Transverse colon (tissue), 4 donors: ENCODE results near the gene SMIM10L2A. TPM values are rescaled to one million over a fixed set of nuclear protein-coding genes. Genes with fewer than 3 reads are reported as not detected.

Experiments
- DNase-seq: peaks from one replicate; pipeline ENCODE4 v3.0.0-alpha.2; 2019
- H3K27ac ChIP-seq, 4 donors: fragments of 200-600 bp; sonication (generic); 2 replicates each; pipeline ENCODE4 v1.5.1; 2016 to 2018; ENCODE audit warnings: inconsistent platforms in 4 of 4
- H3K27me3 ChIP-seq: fragments of 200-600 bp; sonication (generic); 2 replicates; pipeline ENCODE4 v1.5.1; 2017; ENCODE audit warnings: inconsistent platforms
- H3K36me3 ChIP-seq, 4 donors: fragments of 200-600 bp; sonication (generic); 2 replicates each; pipeline ENCODE4 v1.5.1; 2017 to 2019; ENCODE audit warnings: inconsistent platforms in 4 of 4
- H3K4me1 ChIP-seq, 4 donors: fragments of 200-600 bp; sonication (generic); 2 replicates each; pipeline ENCODE4 v1.5.1; 2017 to 2020; ENCODE audit warnings: inconsistent platforms in 4 of 4
- H3K4me3 ChIP-seq, 4 donors: fragments of 200-600 bp; sonication (generic); 1 replicate in 1 of 4; 2 replicates in 3 of 4; pipeline versions ENCODE4 v1.5.1 to v1.6.1; 2017 to 2019; ENCODE audit warnings: inconsistent platforms in 4 of 4
- H3K9me3 ChIP-seq, 2 donors: fragments of 200-600 bp; sonication (generic); 2 replicates each; pipeline ENCODE4 v1.5.1; 2017 to 2019; ENCODE audit warnings: inconsistent platforms in 2 of 2
- CTCF ChIP-seq, 5 experiments: fragments of 200-600 bp in 3 of 5; fragments of 450-650 bp in 2 of 5; sonication (generic) in 3 of 5; IDR thresholded peaks; 1 replicate in 2 of 5; 2 replicates in 3 of 5; pipeline ENCODE4 v1.5.1; 2016 to 2017; ENCODE audit warnings: antibody characterized with exemption in 5 of 5, inconsistent platforms in 3 of 5, mild to moderate bottlenecking in 2 of 5, moderate library complexity in 1 of 5
- EP300 ChIP-seq: sonication (generic); formaldehyde crosslinking; IDR thresholded peaks from one replicate; pipeline ENCODE4 v1.6.1; 2017; ENCODE audit warnings: antibody characterized with exemption, low read depth
- POLR2A ChIP-seq: fragments of 450-650 bp; IDR thresholded peaks from one replicate; pipeline ENCODE4 v1.6.1; 2016; ENCODE audit warnings: antibody characterized with exemption, mild to moderate bottlenecking, moderate library complexity
- POLR2AphosphoS5 ChIP-seq, 3 donors: sonication (generic); formaldehyde crosslinking; IDR thresholded peaks; one replicate each; pipeline ENCODE4 v1.6.1; 2016; ENCODE audit warnings: antibody characterized with exemption in 3 of 3
- WGBS, 2 donors: methylation state at CpG; one replicate each; pipeline ENCODE4 v1.1.5; 2018; ENCODE audit warnings: low coverage in 1 of 2; 5-methylcytosine and 5-hydroxymethylcytosine counted together
- in situ Hi-C, 4 donors: fragments of 200-750 bp; cut with MboI; loops; one replicate each; pipeline versions ENCODE4 v1.15.0 to v1.15.1; 2017; ENCODE audit warnings: low sequenced_read_pairs in 3 of 4, low pct_ligation_motif_present in 1 of 4, low pct_unique_long_range_greater_than_20kb in 1 of 4
- intact Hi-C: fragments of 100-400 bp; cut with DNase I; formaldehyde crosslinking; loops from one replicate; pipeline ENCODE4 v1.15.1; 2023; ENCODE audit warnings: low total_unique reads
- total RNA-seq, 4 donors: library from RNA; depleted of rRNA; stranded (reverse); fragments of >200 nt; gene quantifications; one replicate each; pipeline ENCODE4 v1.1.0, GENCODE V29; 2016

The SMIM10L2A gene
- total RNA-seq, 4 donors from 2014 or later = 0.32 to 0.41 TPM; not detected in 2

GRCh38 chrX:135433531-135434257 is 11.9 kb downstream of the SMIM10L2A start:
- in situ Hi-C loops = no loop called here
- no peak for DNase-seq

GRCh38 chrX:135434258-135435138 is 12.8 kb downstream of the SMIM10L2A start:
- H3K4me1 ChIP-seq = no peaks in the 10 kb centered on the region
- no peaks in the 10 kb centered on the region for H3K36me3 ChIP-seq
- no peaks in the 10 kb centered on the region for H3K27me3 ChIP-seq
- H3K4me3 ChIP-seq = no peak overlapping the region
- DNase-seq = no peak
- intact Hi-C loops (no loop called here), in situ Hi-C loops (no loop called here)
- 91% methylated on average over 49 of the region's 49 CpGs; no CpG with 5 or more reads in 1 of the 2 donors for WGBS, 2 donors
- no peaks in the 10 kb centered on the region for H3K9me3 ChIP-seq
- H3K27ac ChIP-seq = no peak overlapping the region
- TF ChIP-seq EP300 (no peak), POLR2A (no peak), CTCF (IDR thresholded peaks at IDR 0.05) (no peak), POLR2AphosphoS5 (IDR thresholded peaks at IDR 0.05) (no peak)

More at GRCh38 chrX:135433531-135434257, 11.9 kb downstream of the SMIM10L2A start:
- TF ChIP-seq POLR2A = no peak
- H3K4me1 ChIP-seq = no peaks in the 10 kb centered on the region
- intact Hi-C loops = no loop called here
- H3K4me3 ChIP-seq = no peak overlapping the region
- WGBS, 2 donors = 91% methylated on average over 37 of the region's 37 CpGs; no CpG with 5 or more reads in 1 of the 2 donors
- no peaks in the 10 kb centered on the region for H3K27me3 ChIP-seq
- H3K9me3 ChIP-seq = no peaks in the 10 kb centered on the region
- no peak overlapping the region for H3K27ac ChIP-seq
- no peaks in the 10 kb centered on the region for H3K36me3 ChIP-seq

- Histone ChIP-seq H3K4me3 (no peak overlapping the region), H3K9me3 (no peaks in the 10 kb centered on the region), H3K4me1 (no peaks in the 10 kb centered on the region), H3K36me3 (no peaks in the 10 kb centered on the region), H3K27me3 (no peaks in the 10 kb centered on the region), H3K27ac (no peak overlapping the region)
- TF ChIP-seq POLR2A (no peak), EP300 (no peak), POLR2AphosphoS5 (IDR thresholded peaks at IDR 0.05) (no peak), CTCF (IDR thresholded peaks at IDR 0.05) (no peak)
- 92% methylated on average over 30 of the region's 31 CpGs; no CpG with 5 or more reads in 1 of the 2 donors for WGBS, 2 donors
- in situ Hi-C loops = no loop called here
- no peak for DNase-seq
- intact Hi-C loops = no loop called here
Observed at GRCh38 chrX:135435139-135435922, 13.6 kb downstream of the SMIM10L2A start.

GRCh38 chrX:135435933-135436332 is 14.2 kb downstream of the SMIM10L2A start:
- Histone ChIP-seq H3K27me3 (no peaks in the 10 kb centered on the region), H3K4me3 (no peak overlapping the region), H3K4me1 (no peaks in the 10 kb centered on the region), H3K27ac (no peak overlapping the region), H3K9me3 (no peaks in the 10 kb centered on the region), H3K36me3 (no peaks in the 10 kb centered on the region)
- intact Hi-C loops = no loop called here
- TF ChIP-seq POLR2A (no peak), CTCF (IDR thresholded peaks at IDR 0.05) (no peak), POLR2AphosphoS5 (IDR thresholded peaks at IDR 0.05) (no peak), EP300 (no peak)
- WGBS, 2 donors = 93% methylated on average over 23 of the region's 23 CpGs; no CpG with 5 or more reads in 1 of the 2 donors
- no peak for DNase-seq
- in situ Hi-C loops = no loop called here
